Thyroid gland (tissue), 4 donors: ENCODE measurements around the gene ARHGAP12.

ENCODE experiments used
- CTCF ChIP-seq, 6 experiments: fragments of 200-600 bp in 3 of 6; fragments of 450-650 bp in 3 of 6; sonication (generic) in 3 of 6; IDR thresholded peaks; one replicate each; pipeline ENCODE4 v1.5.1; 2016 to 2019; ENCODE audit warnings: antibody characterized with exemption in 6 of 6, mild to moderate bottlenecking in 2 of 6, inconsistent platforms in 1 of 6, moderate library complexity in 1 of 6
- POLR2A ChIP-seq, 2 donors: fragments of 450-650 bp; IDR thresholded peaks; one replicate each; pipeline ENCODE4 v1.6.1; 2017; ENCODE audit warnings: antibody characterized with exemption in 2 of 2, mild to moderate bottlenecking in 2 of 2, moderate library complexity in 1 of 2

DNA sequence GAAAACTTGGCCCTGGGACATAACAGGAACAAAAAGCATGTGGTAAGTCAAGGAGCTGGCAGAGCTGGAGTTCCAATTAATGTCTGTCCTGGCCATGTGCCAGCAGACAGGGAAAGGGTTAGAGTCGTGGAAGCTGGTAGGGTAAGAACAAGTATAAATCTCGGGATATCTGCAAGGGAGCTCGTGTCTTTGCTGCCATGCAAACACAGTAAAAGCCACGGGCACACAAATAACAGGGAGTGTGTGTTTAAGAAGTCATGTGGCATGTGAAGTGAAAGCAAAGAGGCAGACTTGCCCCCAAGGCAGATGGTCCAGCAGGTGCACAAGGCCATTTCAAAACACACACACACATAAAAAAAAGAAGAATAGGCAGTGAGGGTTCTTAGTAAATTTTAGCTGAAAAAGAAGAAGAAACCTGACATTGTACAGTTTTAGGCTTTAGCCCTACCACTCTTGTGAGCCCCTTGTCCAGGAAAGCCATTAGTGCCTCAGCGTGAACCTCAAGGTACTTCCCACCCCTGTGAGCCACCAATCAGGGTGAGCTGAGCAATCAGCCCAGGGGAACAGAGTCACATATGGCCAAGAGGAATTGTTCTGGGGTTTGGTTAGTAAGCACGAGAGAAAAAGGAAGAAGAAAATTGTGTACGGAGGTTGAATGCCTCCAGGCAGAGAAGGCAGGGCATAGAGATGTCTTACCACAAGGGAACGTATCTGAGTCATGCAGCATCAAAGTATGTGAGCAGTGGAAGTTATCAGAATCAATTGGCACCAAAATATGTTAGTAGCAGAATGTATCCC, 32.8 kb upstream of the ARHGAP12 start:
- TF ChIP-seq CTCF (IDR thresholded peaks at IDR 0.05) (no peak), POLR2A (IDR thresholded peaks at IDR 0.05) (no peak)
